Mesendoderm (in vitro differentiated cells): Measurements from ENCODE around the gene LGR5.

ENCODE experiments used
- DNase-seq: peaks from one replicate; pipeline ENCODE4 v3.0.0; 2013
- H2AK5ac ChIP-seq: 2 replicates; pipeline ENCODE4 v1.6.1; 2013; ENCODE audit warnings: low read length, inconsistent platforms
- H2BK120ac ChIP-seq: 2 replicates; pipeline ENCODE4 v1.6.1; 2013; ENCODE audit warnings: low read depth, mild to moderate bottlenecking, low read length, moderate library complexity, mixed read lengths
- H2BK15ac ChIP-seq: replicated peaks from 2 replicates; pipeline ENCODE4 v1.6.1; 2013; ENCODE audit warnings: low read depth, mild to moderate bottlenecking, moderate library complexity
- H2BK5ac ChIP-seq: 2 replicates; pipeline ENCODE4 v1.6.1; 2013; ENCODE audit warnings: low read length, inconsistent platforms
- H3K18ac ChIP-seq: 2 replicates; pipeline ENCODE4 v1.6.1; 2013; ENCODE audit warnings: mild to moderate bottlenecking, low read length, mixed read lengths
- H3K23ac ChIP-seq: one replicate; pipeline ENCODE4 v1.6.1; 2013; ENCODE audit warnings: low read length
- H3K27ac ChIP-seq: 2 replicates; pipeline ENCODE4 v1.5.1; 2013; ENCODE audit warnings: low read depth, mild to moderate bottlenecking, inconsistent platforms, low read length, moderate library complexity
- H3K27me3 ChIP-seq: 2 replicates; pipeline ENCODE4 v1.6.1; 2013; ENCODE audit warnings: low read length, control low read depth, mild to moderate bottlenecking, inconsistent platforms; ENCODE audit not compliant: insufficient read depth, poor library complexity
- H3K36me3 ChIP-seq: 2 replicates; pipeline ENCODE4 v1.6.1; 2013; ENCODE audit warnings: low read length, inconsistent platforms; ENCODE audit not compliant: control insufficient read depth, insufficient read depth
- H3K4ac ChIP-seq: one replicate; pipeline ENCODE4 v1.6.1; 2013; ENCODE audit warnings: low read depth, mild to moderate bottlenecking, low read length, moderate library complexity
- H3K4me1 ChIP-seq: 2 replicates; pipeline ENCODE4 v1.6.1; 2013; ENCODE audit warnings: low read depth, low read length, inconsistent platforms; ENCODE audit not compliant: control insufficient read depth
- H3K4me2 ChIP-seq: 2 replicates; pipeline ENCODE4 v1.6.1; 2013; ENCODE audit warnings: low read length
- H3K4me3 ChIP-seq: 2 replicates; pipeline ENCODE4 v1.5.1; 2013; ENCODE audit warnings: mild to moderate bottlenecking, low read length
- H3K56ac ChIP-seq: one replicate; pipeline ENCODE4 v1.6.1; 2013; ENCODE audit warnings: low read length
- H3K79me1 ChIP-seq: 2 replicates; pipeline ENCODE4 v1.6.1; 2013; ENCODE audit warnings: low read length, inconsistent platforms
- H3K79me2 ChIP-seq: 2 replicates; pipeline ENCODE4 v1.6.1; 2013; ENCODE audit warnings: mild to moderate bottlenecking, low read length; ENCODE audit not compliant: control insufficient read depth, insufficient read depth
- H3K9ac ChIP-seq: 2 replicates; pipeline ENCODE4 v1.6.1; 2013; ENCODE audit warnings: low read length, inconsistent platforms
- H4K5ac ChIP-seq: one replicate; pipeline ENCODE4 v1.6.1; 2013; ENCODE audit warnings: low read length
- H4K8ac ChIP-seq: one replicate; pipeline ENCODE4 v1.6.1; 2013; ENCODE audit warnings: low read depth, mild to moderate bottlenecking, control low read depth, low read length, moderate library complexity
- WGBS: extraction: QIAGEN DNeasy Blood & Tissue Kit; methylation state at CpG from one replicate; pipeline ENCODE4 v1.1.7; 2013; ENCODE audit warnings: low lambda C conversion rate, missing lambda C conversion rate; ENCODE audit not compliant: insufficient coverage; ENCODE audit errors: extremely low coverage; 5-methylcytosine and 5-hydroxymethylcytosine counted together

Gene LGR5

DNA sequence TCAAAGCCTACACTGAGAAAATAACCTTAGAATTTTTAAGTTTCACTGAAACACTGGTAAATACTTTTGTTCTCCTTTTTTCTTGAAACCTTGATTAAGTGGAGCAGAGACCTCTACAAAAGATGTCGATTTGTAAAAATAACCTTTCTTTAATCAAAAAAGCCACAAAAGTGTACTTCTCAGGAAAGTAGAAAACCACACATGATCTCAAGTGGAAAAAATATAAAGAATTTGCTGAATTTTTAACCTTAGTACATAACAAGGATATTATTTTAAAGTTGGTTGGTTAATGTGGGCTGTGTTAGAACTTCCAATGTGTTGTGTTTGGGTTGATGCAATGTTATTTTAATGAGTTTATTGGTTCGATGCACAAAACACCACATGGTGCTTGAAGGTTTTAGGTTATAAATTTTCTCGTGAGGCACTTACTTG is 8.6 kb downstream of the LGR5 start:
- Histone ChIP-seq H2BK120ac (no peak overlapping the region), H3K79me1 (no peaks in the 10 kb centered on the region), H2BK5ac (no peak overlapping the region), H4K5ac (no peak overlapping the region), H3K23ac (no peak overlapping the region), H3K18ac (no peak overlapping the region), H4K8ac (no peak overlapping the region), H3K4me2 (no peak overlapping the region), H2BK15ac (no peak overlapping the region), H3K4me3 (no peak overlapping the region), H3K27me3 (no peaks in the 10 kb centered on the region), H3K79me2 (no peaks in the 10 kb centered on the region), H3K27ac (no peak overlapping the region), H3K4me1 (no peaks in the 10 kb centered on the region), H3K9ac (no peak overlapping the region), H3K4ac (no peak overlapping the region), H3K36me3 (no peaks in the 10 kb centered on the region), H3K56ac (no peak overlapping the region), H2AK5ac (no peak overlapping the region)
- WGBS: no CpG with 5 or more reads among the region's 3 CpGs
- no peak for DNase-seq

DNA sequence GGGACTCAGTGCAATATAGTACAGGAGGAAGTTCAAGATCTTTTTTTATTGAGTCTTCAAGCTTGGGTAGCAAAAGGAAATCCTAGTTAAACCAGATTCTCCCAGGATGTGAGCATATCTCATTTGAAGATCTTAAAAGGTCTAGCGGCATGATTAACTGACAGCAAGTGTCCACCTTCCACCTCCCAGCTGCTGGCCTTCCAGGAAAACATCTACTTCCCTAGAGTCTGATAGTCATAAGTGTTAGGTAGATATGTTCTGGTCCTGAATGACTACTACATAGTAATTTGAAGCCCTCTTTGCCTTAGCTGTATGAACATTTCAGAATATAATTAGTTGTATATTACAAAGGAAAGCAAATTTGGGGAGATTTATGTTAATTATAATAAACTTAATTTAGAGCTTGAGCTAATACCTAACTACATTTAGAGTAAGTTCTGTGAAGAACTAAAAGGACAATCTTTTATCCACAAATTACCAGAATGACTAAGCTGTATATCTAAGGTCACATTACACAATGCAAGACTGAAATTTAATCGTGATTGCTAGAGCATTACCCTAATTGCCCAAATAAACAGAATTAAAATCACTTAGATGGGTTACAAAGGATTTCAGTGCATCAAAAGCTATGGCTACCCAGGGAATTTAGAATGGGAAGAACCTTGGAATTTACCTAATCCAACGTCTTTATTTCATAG is 9.9 kb downstream of the LGR5 start:
- no peak overlapping the region for H3K4me3 ChIP-seq
- H3K56ac ChIP-seq: no peak overlapping the region
- no peak overlapping the region for H3K18ac ChIP-seq
- H3K4ac ChIP-seq: no peak overlapping the region
- DNase-seq: no peak
- no peaks in the 10 kb centered on the region for H3K36me3 ChIP-seq
- no peak overlapping the region for H2BK120ac ChIP-seq
- no peak overlapping the region for H2BK5ac ChIP-seq
- H3K27me3 ChIP-seq: no peaks in the 10 kb centered on the region
- no peaks in the 10 kb centered on the region for H3K79me1 ChIP-seq
- no peak overlapping the region for H4K5ac ChIP-seq
- no peaks in the 10 kb centered on the region for H3K4me1 ChIP-seq
- no peaks in the 10 kb centered on the region for H3K79me2 ChIP-seq
- H3K4me2 ChIP-seq: no peak overlapping the region
- H3K27ac ChIP-seq: no peak overlapping the region
- no peak overlapping the region for H2AK5ac ChIP-seq
- H2BK15ac ChIP-seq: no peak overlapping the region
- no peak overlapping the region for H3K23ac ChIP-seq
- H3K9ac ChIP-seq: no peak overlapping the region
- no peak overlapping the region for H4K8ac ChIP-seq
- no CpG with 5 or more reads among the region's 3 CpGs for WGBS

DNA sequence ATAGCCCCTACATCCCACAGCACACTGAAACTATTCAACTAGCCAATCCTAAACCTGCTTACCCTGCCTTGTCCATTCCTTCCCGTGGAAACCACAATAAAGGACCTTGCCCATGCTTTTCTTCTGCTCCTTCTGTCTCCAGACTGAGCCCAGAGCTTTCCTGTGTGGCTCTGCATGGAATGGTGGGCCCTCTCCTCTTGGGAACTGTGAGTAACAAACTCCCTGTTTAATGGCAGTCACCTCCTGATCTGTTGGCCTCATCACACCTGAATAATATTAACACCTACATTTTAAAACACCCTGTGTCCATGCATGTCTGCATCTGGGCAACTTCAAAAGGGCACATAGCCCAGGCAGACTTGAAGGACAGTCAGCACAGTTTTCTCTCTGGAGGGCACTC is 12.4 kb downstream of the LGR5 start:
- Histone ChIP-seq H3K23ac (no peak overlapping the region), H3K79me2 (no peaks in the 10 kb centered on the region), H2BK120ac (no peak overlapping the region), H3K27me3 (no peaks in the 10 kb centered on the region), H3K18ac (no peak overlapping the region), H3K56ac (no peak overlapping the region), H2AK5ac (no peak overlapping the region), H3K4me1 (peaks cover 3% of the 10 kb centered on the region), H3K27ac (no peak overlapping the region), H3K36me3 (no peaks in the 10 kb centered on the region), H3K4me3 (no peak overlapping the region), H2BK5ac (no peak overlapping the region), H3K9ac (no peak overlapping the region), H3K4ac (no peak overlapping the region), H4K8ac (no peak overlapping the region), H2BK15ac (no peak overlapping the region), H3K4me2 (no peak overlapping the region), H3K79me1 (no peaks in the 10 kb centered on the region), H4K5ac (no peak overlapping the region)
- WGBS: no CpG with 5 or more reads among the region's 1 CpG
- DNase-seq: no peak

DNA sequence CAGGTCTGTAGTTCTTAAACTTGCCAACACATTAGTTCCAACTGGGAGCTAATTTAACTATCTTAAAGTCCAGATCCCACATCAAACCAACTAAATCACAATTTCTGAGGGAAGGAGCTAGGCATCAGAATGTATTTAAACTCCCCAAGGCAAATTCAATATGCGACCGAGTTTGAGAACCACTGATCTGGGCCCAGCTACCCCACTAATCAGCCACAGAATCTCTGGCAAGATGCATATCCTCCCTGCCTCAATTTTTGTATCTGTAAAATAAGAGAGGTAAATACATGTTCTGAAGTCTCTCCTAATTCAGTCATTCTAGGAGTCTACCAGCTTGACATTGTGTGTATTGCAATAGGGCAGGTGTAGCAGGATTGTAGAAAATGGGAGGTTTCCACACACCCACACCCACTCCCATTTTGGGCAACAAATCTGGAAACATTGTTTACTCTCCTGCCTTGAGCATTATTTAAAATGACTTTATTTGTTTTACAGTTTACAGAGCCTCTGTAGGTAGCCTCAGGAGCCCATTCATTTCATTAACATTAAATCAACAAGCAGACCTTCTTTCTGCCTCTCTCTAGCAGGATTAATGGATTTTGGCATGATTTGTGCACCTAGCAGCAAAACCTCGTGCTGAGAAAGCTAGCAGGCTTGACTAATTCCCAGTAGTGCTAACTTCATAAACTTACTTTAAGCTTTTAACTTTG is 15.6 kb downstream of the LGR5 start:
- no peaks in the 10 kb centered on the region for H3K79me1 ChIP-seq
- H4K5ac ChIP-seq: no peak overlapping the region
- H3K36me3 ChIP-seq: no peaks in the 10 kb centered on the region
- no peak overlapping the region for H3K4me3 ChIP-seq
- H2BK15ac ChIP-seq: no peak overlapping the region
- H3K56ac ChIP-seq: no peak overlapping the region
- H3K4me1 ChIP-seq: peaks cover 15% of the 10 kb centered on the region
- no peak overlapping the region for H3K4ac ChIP-seq
- no peak overlapping the region for H3K23ac ChIP-seq
- no peak overlapping the region for H3K4me2 ChIP-seq
- H3K27ac ChIP-seq: no peak overlapping the region
- H3K27me3 ChIP-seq: no peaks in the 10 kb centered on the region
- H2AK5ac ChIP-seq: no peak overlapping the region
- no peaks in the 10 kb centered on the region for H3K79me2 ChIP-seq
- H3K18ac ChIP-seq: peak overlapping the region; percentile 10
- H4K8ac ChIP-seq: no peak overlapping the region
- no peak for DNase-seq
- WGBS: no CpG with 5 or more reads among the region's 3 CpGs
- H3K9ac ChIP-seq: no peak overlapping the region
- H2BK5ac ChIP-seq: no peak overlapping the region
- no peak overlapping the region for H2BK120ac ChIP-seq

DNA sequence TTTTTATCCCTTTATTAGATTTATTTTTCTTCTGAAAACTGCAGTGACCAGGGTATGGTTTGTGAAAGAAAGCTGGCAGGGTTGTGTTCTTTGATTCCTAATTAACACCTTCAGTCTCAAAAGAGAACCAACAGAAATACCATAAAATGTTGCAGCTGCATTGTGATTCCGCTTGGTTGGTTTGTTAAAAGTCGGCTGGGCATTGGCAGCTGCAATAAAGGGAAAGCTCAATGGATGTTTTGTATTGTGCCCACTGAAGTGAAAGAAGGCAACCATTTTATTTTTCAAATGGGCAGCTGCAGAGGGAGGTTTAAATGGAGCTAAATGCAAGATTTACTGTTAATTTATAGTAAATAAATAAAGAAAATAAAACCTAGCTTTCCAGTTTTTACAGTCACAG is 16.7 kb downstream of the LGR5 start:
- Histone ChIP-seq H3K79me2 (no peaks in the 10 kb centered on the region), H3K4me3 (no peak overlapping the region)
- no CpG with 5 or more reads among the region's 2 CpGs for WGBS

More for the DNA sequence above, 16.7 kb downstream of the LGR5 start:
- Histone ChIP-seq H3K36me3 (no peaks in the 10 kb centered on the region), H4K5ac (no peak overlapping the region), H3K9ac (no peak overlapping the region), H3K4ac (no peak overlapping the region), H2BK120ac (no peak overlapping the region), H2AK5ac (no peak overlapping the region), H3K23ac (no peak overlapping the region), H3K56ac (no peak overlapping the region), H3K27ac (no peak overlapping the region), H3K4me1 (peaks cover 16% of the 10 kb centered on the region), H3K4me2 (no peak overlapping the region), H2BK15ac (no peak overlapping the region), H3K18ac (no peak overlapping the region), H2BK5ac (no peak overlapping the region), H4K8ac (no peak overlapping the region), H3K27me3 (no peaks in the 10 kb centered on the region), H3K79me1 (no peaks in the 10 kb centered on the region)
- no peak for DNase-seq
